Stimulated activated naive CD4-positive, alpha-beta T cell treated with Interleukin-2 at 50 U/mL for 16 hours (primary cell): Measurements from ENCODE around the gene VAMP8.
"Not testable (repeated sequence)": the region's sequence is repeated elsewhere in the genome, so short reads cannot be mapped to it uniquely, and the experiment has no call there.

ENCODE experiments used
- DNase-seq: peaks from one replicate; lab custom pipeline; 2025; lab: John Stamatoyannopoulos, UW

Gene VAMP8

DNA sequence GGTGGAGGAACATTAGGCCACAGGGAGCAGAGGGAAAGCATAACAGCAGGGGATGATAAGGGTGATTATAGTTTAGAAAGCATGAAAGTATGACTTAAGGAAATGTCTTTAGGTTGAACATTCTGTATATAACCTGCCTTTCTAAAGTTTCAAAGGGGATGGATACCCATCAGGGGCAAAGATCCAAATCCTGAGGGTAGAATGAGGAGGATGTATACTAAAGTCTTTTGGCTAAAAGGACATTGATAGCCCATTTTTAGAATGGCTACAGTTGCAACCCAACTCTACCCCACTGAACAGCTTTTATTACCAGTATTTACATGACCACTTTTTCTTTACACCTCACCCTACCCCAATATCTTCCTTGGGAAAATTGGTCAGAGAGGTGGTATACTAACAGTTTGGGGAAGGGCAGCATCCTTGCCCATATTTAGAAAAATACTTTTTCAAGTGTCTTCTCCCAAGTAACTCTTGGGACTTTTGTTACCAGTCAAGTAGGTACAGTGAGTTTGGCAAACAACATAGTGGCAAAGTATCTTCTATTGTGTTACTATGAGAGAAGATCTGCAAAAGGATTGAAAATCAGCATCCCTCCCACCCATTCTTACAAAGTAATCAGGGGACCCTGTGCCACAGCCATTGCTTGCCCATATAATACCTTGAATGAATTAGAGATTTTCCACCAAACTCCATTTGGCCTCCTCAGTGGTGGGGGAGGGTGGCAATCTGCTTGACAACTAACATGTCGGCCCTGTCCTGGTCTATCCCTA, 30.1 kb upstream of the VAMP8 start:
- DNase-seq, result no peak

GRCh38 chr2:85547859-85548607, 29.4 kb upstream of the VAMP8 start:
- no peak for DNase-seq

DNA sequence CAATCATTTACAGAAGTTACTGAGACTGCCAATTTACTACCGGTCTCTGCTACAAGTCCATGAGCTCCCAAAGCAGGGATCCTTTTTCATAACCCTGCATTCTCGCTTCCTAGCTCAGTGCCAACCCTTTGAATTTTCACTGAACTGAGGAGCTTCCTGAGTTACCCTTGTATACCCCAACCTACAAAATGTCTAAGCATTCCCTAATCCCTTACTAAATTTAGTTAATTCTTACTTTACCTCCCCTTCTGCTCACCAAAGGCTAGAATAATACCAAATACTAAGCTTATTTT, 28.8 kb upstream of the VAMP8 start:
- DNase-seq, result no peak

- DNase-seq, result no peak
These were observed 28.3 kb upstream of the VAMP8 start for GRCh38 chr2:85549095-85549494.

GRCh38 chr2:85549826-85550225, 27.6 kb upstream of the VAMP8 start:
- no peak for DNase-seq

DNA sequence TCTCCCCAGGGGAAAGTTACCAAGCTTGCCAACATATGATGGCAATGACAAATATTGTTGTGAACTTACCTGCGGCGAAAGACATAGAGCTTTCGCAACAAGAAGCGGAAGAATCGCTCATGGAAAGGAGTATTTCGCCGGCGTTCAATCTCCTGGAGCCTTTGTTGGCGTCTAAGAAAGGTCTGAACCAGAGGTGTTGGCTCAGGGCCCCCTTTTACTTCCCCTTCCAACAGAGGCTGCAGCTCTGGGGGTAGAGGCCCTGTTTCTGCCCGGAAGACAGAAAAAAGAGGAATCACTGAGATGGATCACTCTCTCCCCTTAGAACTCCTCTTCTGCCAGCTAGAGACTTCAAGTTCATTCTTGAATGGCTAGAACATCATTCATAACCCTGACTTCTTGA, 26.9 kb upstream of the VAMP8 start:
- no peak for DNase-seq

DNA sequence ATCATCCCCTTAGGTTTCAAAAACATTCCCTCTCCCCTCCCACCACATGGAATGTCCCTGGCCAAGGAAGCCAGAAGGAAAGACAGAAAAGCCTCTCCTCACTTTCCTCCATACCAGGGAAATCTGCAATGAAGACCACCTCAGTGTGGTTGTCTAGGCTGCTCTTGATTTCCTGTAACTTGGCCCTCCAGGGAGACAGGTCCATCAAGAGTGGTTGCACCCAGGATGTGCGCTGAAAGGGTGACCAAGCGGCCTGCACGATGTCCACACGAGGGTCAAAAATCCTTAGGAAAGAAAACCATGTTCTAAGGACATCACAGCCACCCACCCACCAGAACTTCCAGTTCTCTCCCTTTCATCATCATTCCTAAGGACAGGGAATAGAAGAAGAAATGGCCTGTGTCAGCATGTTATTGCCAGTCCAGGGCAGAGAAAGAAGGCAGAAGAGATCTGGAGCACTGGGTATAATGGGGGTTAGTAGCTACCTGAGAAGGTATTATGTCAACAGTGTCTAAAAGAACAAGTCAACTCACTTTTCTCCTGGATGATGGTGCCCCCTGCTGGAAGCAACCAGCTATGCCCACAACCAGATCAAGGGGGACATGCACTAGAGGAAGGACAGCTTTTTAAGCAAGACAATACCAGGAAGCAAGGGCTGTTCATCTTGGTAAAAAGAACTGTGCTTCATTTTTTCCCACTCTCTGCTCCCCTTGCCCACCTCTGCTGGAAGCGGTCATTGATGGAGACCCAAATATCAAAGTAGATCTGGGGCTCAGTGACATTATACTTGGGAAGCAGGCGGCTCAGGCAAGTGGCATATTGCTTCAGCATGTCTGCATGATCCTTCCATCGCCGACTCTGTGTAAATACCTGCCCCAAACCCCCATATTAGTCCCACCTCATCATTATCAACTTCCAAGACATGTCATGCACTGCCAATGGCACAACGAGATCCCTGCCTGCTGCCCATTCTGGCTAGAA, 25.4 kb upstream of the VAMP8 start:
- DNase-seq, result peak; percentile 81

GRCh38 chr2:85553184-85553583, 24.2 kb upstream of the VAMP8 start:
- DNase-seq, result no peak

DNA sequence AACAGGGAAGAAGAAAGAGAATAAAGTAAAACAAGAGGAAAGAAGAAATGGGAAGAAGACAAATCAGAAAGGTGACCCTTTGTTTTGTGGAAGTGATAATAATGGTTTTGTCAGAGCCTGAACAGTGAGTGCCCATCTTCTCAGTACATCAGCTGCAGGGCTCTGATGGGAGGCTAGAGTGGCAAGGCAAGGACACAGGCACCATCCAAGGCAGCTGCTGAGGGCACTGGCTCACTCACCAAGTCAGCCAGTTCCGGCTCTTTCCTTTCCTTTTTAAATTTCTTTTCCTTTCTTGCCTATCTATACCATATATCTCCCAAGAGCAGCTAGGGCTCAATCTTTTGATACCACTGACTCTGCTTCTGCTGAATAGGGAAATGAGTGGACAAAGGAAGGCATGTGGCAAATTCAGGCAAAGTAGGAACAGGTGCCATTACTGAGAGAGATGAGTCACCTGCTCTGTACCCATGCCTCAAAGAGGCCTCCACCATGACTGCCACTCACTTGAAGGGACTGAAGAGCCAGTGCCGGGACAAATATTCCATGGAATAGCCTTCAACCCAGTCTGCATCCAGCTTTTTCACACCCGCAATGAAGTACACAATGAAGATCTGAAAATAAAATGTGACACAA, 22.3 kb upstream of the VAMP8 start:
- no peak for DNase-seq

DNA sequence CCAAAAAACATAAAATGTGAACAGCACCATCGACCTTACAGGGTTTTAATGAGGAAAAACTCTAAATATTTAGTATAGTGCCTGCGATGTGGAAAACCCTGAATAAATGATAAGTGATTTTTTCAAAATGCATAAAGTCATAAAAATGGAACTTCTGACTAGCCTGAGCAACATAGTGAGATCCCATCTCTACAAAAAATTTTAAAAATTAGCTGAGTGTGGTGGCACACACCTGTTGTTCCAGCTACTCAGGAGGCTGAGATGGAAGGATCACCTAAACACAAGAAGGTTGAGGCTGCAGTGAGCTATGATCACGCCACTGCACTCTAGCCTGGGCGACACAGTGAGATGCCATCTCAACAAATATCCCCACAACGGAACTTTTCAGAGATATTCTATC, 20.3 kb upstream of the VAMP8 start:
- no peak for DNase-seq

- DNase-seq, result no peak
These were observed 19.2 kb upstream of the VAMP8 start for GRCh38 chr2:85558160-85558559.

- DNase-seq, result not testable (repeated sequence)
These were observed 17.0 kb upstream of the VAMP8 start for GRCh38 chr2:85560403-85560726.

- no peak for DNase-seq
These were observed 16.5 kb upstream of the VAMP8 start for GRCh38 chr2:85560812-85561279.

GRCh38 chr2:85561280-85562212, 15.8 kb upstream of the VAMP8 start, which contains the start of gene GGCX:
TSS of gene GGCX (minus strand) at chr2:85561493. CDS start at chr2:85561428, 65 bp downstream.
- DNase-seq, result peak; percentile 94

DNA sequence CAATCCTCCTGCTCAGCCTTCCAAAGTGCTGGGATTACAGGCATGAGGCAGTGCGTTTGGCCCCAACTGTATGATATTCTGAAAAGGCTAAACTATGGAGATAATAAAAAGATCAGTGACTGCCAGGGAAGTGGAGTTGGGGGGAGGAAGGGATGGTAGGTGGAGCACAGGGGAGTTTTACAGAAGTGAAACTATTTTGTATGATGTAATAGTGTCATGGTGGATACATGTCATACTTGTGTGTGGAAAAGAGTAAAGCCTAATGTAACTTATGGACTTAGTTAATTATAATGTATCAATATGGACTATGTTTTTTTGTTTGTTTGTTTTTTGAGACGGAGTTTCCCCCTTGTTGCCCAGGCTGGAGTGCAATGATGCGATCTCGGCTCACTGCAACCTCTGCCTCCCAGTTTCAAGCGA, 13.2 kb upstream of the VAMP8 start:
- DNase-seq, result no peak

GRCh38 chr2:85566265-85566664, 11.1 kb upstream of the VAMP8 start:
- no peak for DNase-seq

- DNase-seq, result no peak
These were observed 1.6 kb upstream of the VAMP8 start for GRCh38 chr2:85575739-85576138.

GRCh38 chr2:85577063-85577385, 362 bp upstream of the VAMP8 start:
- no peak for DNase-seq

- DNase-seq, result no peak
These were observed 1.1 kb downstream of the VAMP8 start for GRCh38 chr2:85578243-85579180.
